HG03460 (cell line): Measurements from ENCODE around the gene CDH18.
"Not testable (repeated sequence)": the region's sequence is repeated elsewhere in the genome, so short reads cannot be mapped to it uniquely, and the experiment has no call there.

Experiments used
- ATAC-seq: cut with Tn5 transposase; IDR thresholded peaks from one replicate; pipeline ENCODE4 v1.9.1; 2021; ENCODE audit not compliant: unreplicated experiment

CDH18 gene

GRCh38 chr5:19862711-19863110 lies 125.3 kb downstream of the CDH18 start:
- ATAC-seq: no peak

- ATAC-seq: no peak
These were observed 129.0 kb downstream of the CDH18 start for GRCh38 chr5:19859020-19859419.

GRCh38 chr5:19855931-19856330 lies 132.1 kb downstream of the CDH18 start:
- no peak for ATAC-seq

- ATAC-seq: no peak
These were observed 132.5 kb downstream of the CDH18 start for GRCh38 chr5:19855453-19855852.

GRCh38 chr5:19855031-19855430 lies 133.0 kb downstream of the CDH18 start:
- ATAC-seq: no peak

GRCh38 chr5:19853616-19854240 lies 134.3 kb downstream of the CDH18 start:
- no peak for ATAC-seq

- ATAC-seq: no peak
These were observed 150.3 kb downstream of the CDH18 start for GRCh38 chr5:19837536-19838174.

- ATAC-seq: no peak
These were observed 152.6 kb downstream of the CDH18 start for GRCh38 chr5:19835442-19835841.

- not testable (repeated sequence) for ATAC-seq
These were observed 175.3 kb downstream of the CDH18 start for GRCh38 chr5:19812720-19813119.

- no peak for ATAC-seq
These were observed 181.2 kb downstream of the CDH18 start for GRCh38 chr5:19806756-19807155.

- ATAC-seq: no peak
These were observed 185.3 kb downstream of the CDH18 start for GRCh38 chr5:19802686-19803085.

GRCh38 chr5:19795218-19795617 lies 192.8 kb downstream of the CDH18 start:
- no peak for ATAC-seq

GRCh38 chr5:19790829-19791466 lies 197.1 kb downstream of the CDH18 start:
- ATAC-seq: no peak

GRCh38 chr5:19782566-19782965 lies 205.4 kb downstream of the CDH18 start:
- ATAC-seq: no peak

GRCh38 chr5:19777363-19777762 lies 210.6 kb downstream of the CDH18 start:
- no peak for ATAC-seq

GRCh38 chr5:19776886-19777285 lies 211.1 kb downstream of the CDH18 start:
- ATAC-seq: not testable (repeated sequence)

- ATAC-seq: no peak
These were observed 216.7 kb downstream of the CDH18 start for GRCh38 chr5:19771174-19771835.

GRCh38 chr5:19770396-19770795 lies 217.6 kb downstream of the CDH18 start:
- ATAC-seq: no peak

- no peak for ATAC-seq
These were observed 220.0 kb downstream of the CDH18 start for GRCh38 chr5:19767987-19768386.

- no peak for ATAC-seq
These were observed 234.4 kb downstream of the CDH18 start for GRCh38 chr5:19753579-19753978.

GRCh38 chr5:19751326-19751725 lies 236.7 kb downstream of the CDH18 start:
- ATAC-seq: no peak

GRCh38 chr5:19745247-19745646 lies 242.8 kb downstream of the CDH18 start:
- no peak for ATAC-seq
